Keratinocyte (primary cell): ENCODE data around the gene TENM4. TPM values are rescaled to one million over a fixed set of nuclear protein-coding genes. Genes with fewer than 3 reads are reported as not detected.

Source experiments
- DNase-seq: peaks from one replicate; pipeline ENCODE4 v3.0.0-alpha.2; 2011; ENCODE audit warnings: low read depth, missing footprints, low spot score
- FAIRE-seq: peaks from 2 replicates; lab custom pipeline; 2011; peaks lifted over from hg19 to GRCh38; lab: Jason Lieb, UNC
- H2AFZ ChIP-seq: 2 replicates; pipeline ENCODE4 v1.6.0; 2012; ENCODE audit warnings: low read length, control low read depth, inconsistent platforms; ENCODE audit not compliant: control insufficient read depth
- H3K27ac ChIP-seq: 2 replicates; pipeline ENCODE4 v1.5.1; 2011; ENCODE audit warnings: low read length; ENCODE audit not compliant: control insufficient read depth, insufficient read depth
- H3K27me3 ChIP-seq: 3 replicates; pipeline ENCODE4 v1.6.0; 2011; ENCODE audit warnings: low read length; ENCODE audit not compliant: control insufficient read depth, insufficient read depth; ENCODE audit errors: extremely low read depth
- H3K36me3 ChIP-seq, 2 experiments: 2 replicates in 1 of 2; 3 replicates in 1 of 2; pipeline ENCODE4 v1.5.1; 2011; ENCODE audit warnings: low read length in 2 of 2, mild to moderate bottlenecking in 1 of 2; ENCODE audit not compliant: control insufficient read depth in 2 of 2, insufficient read depth in 2 of 2; ENCODE audit errors: extremely low read depth in 1 of 2
- H3K4me1 ChIP-seq: 3 replicates; pipeline ENCODE4 v1.5.1; 2011; ENCODE audit warnings: low read length; ENCODE audit not compliant: control insufficient read depth, insufficient read depth; ENCODE audit errors: extremely low read depth
- H3K4me2 ChIP-seq: 3 replicates; pipeline ENCODE4 v1.6.0; 2011; ENCODE audit warnings: low read depth, low read length; ENCODE audit not compliant: control insufficient read depth, insufficient read depth; ENCODE audit errors: extremely low read depth
- H3K4me3 ChIP-seq, 3 experiments: fragments of 200-600 bp in 1 of 3; sonication (generic) in 1 of 3; 2 replicates in 2 of 3; 3 replicates in 1 of 3; pipeline ENCODE4 v1.5.1; 2011 to 2016; ENCODE audit warnings: low read length in 3 of 3, mild to moderate bottlenecking in 3 of 3, control low read depth in 2 of 3, inconsistent platforms in 1 of 3, low read depth in 1 of 3, mixed read lengths in 1 of 3, mixed run types in 1 of 3, moderate library complexity in 1 of 3; ENCODE audit not compliant: control insufficient read depth in 2 of 3, insufficient read depth in 2 of 3; ENCODE audit errors: extremely low read depth in 1 of 3
- H3K79me2 ChIP-seq: 2 replicates; pipeline ENCODE4 v1.6.0; 2012; ENCODE audit warnings: low read length; ENCODE audit not compliant: control insufficient read depth, insufficient read depth
- H3K9ac ChIP-seq: 3 replicates; pipeline ENCODE4 v1.6.0; 2011; ENCODE audit warnings: low read length; ENCODE audit not compliant: control insufficient read depth, insufficient read depth; ENCODE audit errors: extremely low read depth
- H3K9me1 ChIP-seq: 3 replicates; pipeline ENCODE4 v1.6.0; 2011; ENCODE audit warnings: low read length; ENCODE audit not compliant: control insufficient read depth, insufficient read depth; ENCODE audit errors: extremely low read depth
- H3K9me3 ChIP-seq: 2 replicates; pipeline ENCODE4 v1.5.1; 2012; ENCODE audit warnings: low read depth, low read length; ENCODE audit not compliant: control insufficient read depth
- H4K20me1 ChIP-seq: 3 replicates; pipeline ENCODE4 v1.6.0; 2011; ENCODE audit warnings: low read length; ENCODE audit not compliant: control insufficient read depth, insufficient read depth; ENCODE audit errors: extremely low read depth
- CTCF ChIP-seq, 3 experiments: IDR thresholded peaks in 1 of 3; conservative IDR thresholded peaks in 1 of 3; optimal IDR thresholded peaks in 1 of 3; 2 replicates in 2 of 3; 3 replicates in 1 of 3; pipeline versions ENCODE3 to v1.5.1; 2011; ENCODE audit warnings: low read length in 3 of 3, mild to moderate bottlenecking in 3 of 3, moderate library complexity in 2 of 3, control low read depth in 1 of 3, inconsistent platforms in 1 of 3; ENCODE audit not compliant: insufficient read depth in 2 of 3; ENCODE audit errors: extremely low read depth in 1 of 3
- EZH2 ChIP-seq: IDR thresholded peaks from one replicate; pipeline ENCODE4 v1.6.1; 2012; ENCODE audit warnings: inconsistent platforms, mild to moderate bottlenecking, low read length, moderate library complexity
- dilution Hi-C: fragments of 300-500 bp; cut with MboI; formaldehyde crosslinking; loops from one replicate; pipeline ENCODE4 v1.7.0; 2020; ENCODE audit warnings: low sequenced_read_pairs; ENCODE audit not compliant: extremely low pct_ligation_motif_present
- polyA plus RNA-seq, 5 experiments: library from polyadenylated mRNA; depleted of rRNA in 3 of 5; stranded (reverse) in 3 of 5; stranded (forward) in 1 of 5; unstranded in 1 of 5; fragments of >200 nt; gene quantifications; 1 replicate in 1 of 5; 2 replicates in 3 of 5; 3 replicates in 1 of 5; pipeline versions ENCODE4 v1.2.1 to v1.2.3, GENCODE V29; 2011 to 2012; ENCODE audit warnings: missing spikeins in 2 of 5, low read depth in 1 of 5, low replicate concordance in 1 of 5

The TENM4 gene
- polyA plus RNA-seq, 1 donor (not counting 4 experiments of a cell fraction or from before 2014, with no cell fraction given) = 3.5 TPM

- Histone ChIP-seq H3K9ac (no peak overlapping the region), H3K9me1 (no peaks in the 10 kb centered on the region), H2AFZ (no peak overlapping the region), H3K27me3 (no peaks in the 10 kb centered on the region), H3K4me2 (no peak overlapping the region), H3K27ac (no peak overlapping the region), H3K4me1 (no peaks in the 10 kb centered on the region), H3K9me3 (no peaks in the 10 kb centered on the region), H3K79me2 (no peaks in the 10 kb centered on the region), H3K4me3 (no peak overlapping the region), H3K36me3 (no peaks in the 10 kb centered on the region), H4K20me1 (no peaks in the 10 kb centered on the region)
- FAIRE-seq = no peak
- TF ChIP-seq CTCF (optimal IDR thresholded peaks at IDR 0.05 in 1 of 3, IDR thresholded peaks at IDR 0.05 in 1 of 3, conservative IDR thresholded peaks at IDR 0.05 in 1 of 3; ENCODE audit: extremely low read depth in 1 of 3, insufficient read depth in 2 of 3, low read length in 3 of 3) = no peak
- TF ChIP-seq EZH2 = no peak
- dilution Hi-C loops = no loop called here
- DNase-seq = no peak
Observed at GRCh38 chr11:79265756-79266322, 175.0 kb downstream of the TENM4 start.

GRCh38 chr11:79264284-79264683 is 176.5 kb downstream of the TENM4 start:
- no peak overlapping the region for H3K9ac ChIP-seq
- no peaks in the 10 kb centered on the region for H3K36me3 ChIP-seq
- H3K9me1 ChIP-seq = no peaks in the 10 kb centered on the region
- no peaks in the 10 kb centered on the region for H3K9me3 ChIP-seq
- H3K4me3 ChIP-seq = no peak overlapping the region
- no peaks in the 10 kb centered on the region for H4K20me1 ChIP-seq
- H3K4me2 ChIP-seq = no peak overlapping the region
- dilution Hi-C loops = no loop called here
- no peaks in the 10 kb centered on the region for H3K79me2 ChIP-seq
- no peak overlapping the region for H2AFZ ChIP-seq
- no peaks in the 10 kb centered on the region for H3K27me3 ChIP-seq
- H3K27ac ChIP-seq = no peak overlapping the region
- H3K4me1 ChIP-seq = no peaks in the 10 kb centered on the region
- DNase-seq = no peak
- no peak for TF ChIP-seq EZH2
- no peak for TF ChIP-seq CTCF (optimal IDR thresholded peaks at IDR 0.05 in 1 of 3, IDR thresholded peaks at IDR 0.05 in 1 of 3, conservative IDR thresholded peaks at IDR 0.05 in 1 of 3; ENCODE audit: extremely low read depth in 1 of 3, insufficient read depth in 2 of 3, low read length in 3 of 3)
- no peak for FAIRE-seq
